Activated CD8-positive, alpha-beta memory T cell treated with anti-CD3 and anti-CD28 coated beads for 36 hours (primary cell): Measurements from ENCODE around the gene ZCCHC24. TPM values are rescaled to one million over a fixed set of nuclear protein-coding genes. Genes with fewer than 3 reads are reported as not detected.
"Not testable (repeated sequence)": the region's sequence is repeated elsewhere in the genome, so short reads cannot be mapped to it uniquely, and the experiment has no call there.

Experiments used
- CTCF ChIA-PET: fragments of 350-600 bp; sonication (Branson Sonifier 250); formaldehyde crosslinking; loops from one replicate; lab custom pipeline; 2021; ENCODE audit warnings: antibody characterized with exemption; lab: Charles Lee
- POLR2A ChIA-PET: fragments of 350-600 bp; sonication (Branson Sonifier 250); formaldehyde crosslinking; loops from one replicate; lab custom pipeline; 2021; ENCODE audit warnings: antibody characterized with exemption; lab: Charles Lee
- total RNA-seq, 2 experiments: library from RNA; stranded (reverse); gene quantifications; one replicate each; pipeline ENCODE4 v1.2.3, GENCODE V29; 2021

The ZCCHC24 gene
- total RNA-seq, 2 experiments from 2014 or later, result 1.3 to 1.5 TPM

- ChIA-PET CTCF (interaction anchor here (0.7 to 5.3 kb wide), 7 partner anchors 14 to 100 kb away, joined by 3 to 38 read pairs (median 4); no protein-coding TSS in a partner anchor), POLR2A (interaction anchor here (0.8 to 2.4 kb wide), 13 partner anchors 10 to 106 kb away, joined by 3 to 9 read pairs (median 4); partner anchors contain the start of gene ZCCHC24)
These were observed 97.4 kb downstream of the ZCCHC24 start for GRCh38 chr10:79347894-79348639.

GRCh38 chr10:79347226-79347893, 98.1 kb downstream of the ZCCHC24 start, which contains the start of gene PPIF:
PPIF (plus strand) TSS chr10:79347469; CDS start chr10:79347549, 80 bp downstream.
- CTCF ChIA-PET, result interaction anchor here (0.7 to 5.3 kb wide), 7 partner anchors 14 to 100 kb away, joined by 3 to 38 read pairs (median 4); no protein-coding TSS in a partner anchor

GRCh38 chr10:79346388-79347225, 98.8 kb downstream of the ZCCHC24 start:
- POLR2A ChIA-PET, result interaction anchor here (0.6 to 2.4 kb wide), 2 partner anchors 15 to 98 kb away, joined by 3 to 9 read pairs; no protein-coding TSS in a partner anchor

More at GRCh38 chr10:79347226-79347893, 98.1 kb downstream of the ZCCHC24 start, which contains the start of gene PPIF:
- POLR2A ChIA-PET, result interaction anchor here (0.8 to 2.4 kb wide), 12 partner anchors 10 to 105 kb away, joined by 3 to 9 read pairs (median 4); partner anchors contain the start of gene ZCCHC24

DNA sequence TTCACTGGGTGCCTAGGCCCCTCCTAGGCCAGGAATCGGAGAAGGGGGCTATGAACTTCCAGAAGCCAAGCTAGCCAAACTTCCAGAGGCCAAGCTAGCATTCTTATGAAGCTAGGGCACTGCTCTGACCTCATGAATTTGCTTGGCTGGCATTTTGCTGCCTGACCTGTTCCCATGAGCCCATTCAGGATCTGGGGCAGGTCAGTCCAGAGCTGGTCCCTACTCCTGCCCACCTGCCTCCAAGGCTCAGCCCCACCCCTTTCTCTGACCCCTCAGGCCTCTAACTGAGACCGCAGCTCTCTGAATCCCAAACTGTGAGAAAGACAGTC, 99.4 kb downstream of the ZCCHC24 start:
- CTCF ChIA-PET, result interaction anchor here (0.9 to 5.3 kb wide), 3 partner anchors 12 to 122 kb away, joined by 5 to 38 read pairs (median 5); no protein-coding TSS in a partner anchor
- POLR2A ChIA-PET, result interaction anchor here (0.6 to 1.3 kb wide), 2 partner anchors 11 to 98 kb away, joined by 3 read pairs; no protein-coding TSS in a partner anchor

More at GRCh38 chr10:79346388-79347225, 98.8 kb downstream of the ZCCHC24 start:
- CTCF ChIA-PET, result interaction anchor here (0.9 to 5.3 kb wide), 5 partner anchors 13 to 121 kb away, joined by 3 to 38 read pairs (median 5); no protein-coding TSS in a partner anchor

- ChIA-PET POLR2A (interaction anchor here (1.1 to 1.3 kb wide), 2 partner anchors 10 to 24 kb away, joined by 3 read pairs; no protein-coding TSS in a partner anchor), CTCF (interaction anchor here (0.9 to 5.3 kb wide), 4 partner anchors 12 to 122 kb away, joined by 4 to 38 read pairs (median 5); no protein-coding TSS in a partner anchor)
These were observed 100.0 kb downstream of the ZCCHC24 start for GRCh38 chr10:79345241-79346011.

GRCh38 chr10:79344502-79345195, 100.8 kb downstream of the ZCCHC24 start:
- ChIA-PET CTCF (interaction anchor here (1.2 to 5.3 kb wide), 2 partner anchors 11 to 30 kb away, joined by 4 to 38 read pairs; no protein-coding TSS in a partner anchor), POLR2A (interaction anchor here (1.1 to 1.3 kb wide), 2 partner anchors 10 to 23 kb away, joined by 3 read pairs; no protein-coding TSS in a partner anchor)

GRCh38 chr10:79342811-79343561, 102.4 kb downstream of the ZCCHC24 start:
- CTCF ChIA-PET, result interaction anchor here (1.1 kb wide), 1 partner anchor 44 kb away, joined by 3 read pairs; no protein-coding TSS in a partner anchor

DNA sequence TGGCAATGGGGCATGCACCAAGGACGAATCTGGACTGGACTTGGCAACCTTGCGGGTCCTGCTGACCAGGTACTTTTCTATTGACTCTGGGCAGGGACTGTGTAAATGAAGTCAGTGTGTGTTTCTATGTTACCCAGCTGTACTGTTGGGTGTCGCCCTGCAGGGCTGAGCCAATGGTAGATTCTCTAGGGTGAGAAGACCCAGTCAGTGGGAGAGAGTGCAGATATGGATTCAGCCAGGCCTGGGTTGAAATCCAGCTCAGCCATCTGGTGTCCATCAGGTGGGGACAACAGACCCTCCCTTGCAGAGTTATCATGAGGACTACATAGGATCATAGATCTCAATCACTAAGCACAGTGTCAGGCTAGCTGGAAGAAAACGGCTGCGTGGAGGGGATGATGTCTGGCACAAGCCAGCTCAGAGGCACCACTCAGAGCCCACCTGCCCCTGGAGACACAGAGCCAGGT, 103.1 kb downstream of the ZCCHC24 start:
- CTCF ChIA-PET, result interaction anchor here (1.1 kb wide), 1 partner anchor 43 kb away, joined by 3 read pairs; no protein-coding TSS in a partner anchor
- POLR2A ChIA-PET, result no interaction called here

More at GRCh38 chr10:79342811-79343561, 102.4 kb downstream of the ZCCHC24 start:
- POLR2A ChIA-PET, result no interaction called here

GRCh38 chr10:79340646-79341244, 104.7 kb downstream of the ZCCHC24 start:
- CTCF ChIA-PET, result interaction anchor here (0.8 kb wide), 1 partner anchor 24 kb away, joined by 3 read pairs; no protein-coding TSS in a partner anchor
- POLR2A ChIA-PET, result no interaction called here

GRCh38 chr10:79339266-79339665, 106.2 kb downstream of the ZCCHC24 start:
- ChIA-PET CTCF (no interaction called here), POLR2A (no interaction called here)

GRCh38 chr10:79337783-79338469, 107.5 kb downstream of the ZCCHC24 start:
- POLR2A ChIA-PET, CTCF ChIA-PET: not testable (repeated sequence)

DNA sequence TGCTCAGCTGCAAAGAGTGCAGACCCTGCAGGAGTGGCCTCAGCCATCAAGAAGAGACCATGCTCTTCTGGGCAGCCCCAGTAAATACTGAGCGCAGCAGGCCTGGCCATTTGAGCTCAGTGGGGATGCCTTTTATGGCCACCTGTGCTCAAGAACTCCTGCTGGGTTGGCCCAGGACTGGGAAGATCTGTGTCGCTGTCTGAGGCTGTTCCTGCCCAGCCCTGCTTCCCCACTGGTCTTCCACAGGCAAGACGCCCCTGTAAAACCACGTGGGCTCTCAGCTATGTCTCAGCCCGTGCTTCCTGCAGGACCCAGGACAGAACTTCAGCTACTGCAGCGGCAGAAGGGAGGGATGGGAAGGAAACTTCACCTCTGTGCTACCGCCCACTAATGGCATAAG, 108.7 kb downstream of the ZCCHC24 start:
- POLR2A ChIA-PET, result interaction anchor here (0.9 kb wide), 1 partner anchor 11 kb away, joined by 3 read pairs; no protein-coding TSS in a partner anchor
- CTCF ChIA-PET, result interaction anchor here (6.1 kb wide), 1 partner anchor 10 kb away, joined by 38 read pairs; the partner anchor contains the start of gene PPIF

DNA sequence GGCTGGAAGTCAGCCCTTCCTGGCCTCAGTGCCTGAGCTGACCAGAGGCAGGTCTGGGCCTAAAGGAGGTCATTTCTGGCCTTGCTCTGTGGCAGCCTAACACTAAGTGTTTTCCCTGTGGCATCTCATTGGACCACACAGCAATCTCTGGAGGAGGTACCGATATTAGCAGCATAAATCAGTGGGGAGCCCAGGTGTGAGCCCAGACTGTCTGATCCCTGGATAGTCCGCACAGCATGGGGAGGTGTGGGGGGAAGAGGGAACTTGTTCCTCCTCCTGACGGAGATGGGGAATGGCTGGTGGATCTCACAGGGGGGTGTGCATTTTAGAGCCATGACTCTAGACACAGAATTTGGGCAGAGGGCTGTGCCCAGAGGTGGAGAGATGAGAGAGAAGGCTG, 109.1 kb downstream of the ZCCHC24 start:
- ChIA-PET CTCF (interaction anchor here (6.1 kb wide), 1 partner anchor 10 kb away, joined by 38 read pairs; the partner anchor contains the start of gene PPIF), POLR2A (no interaction called here)

GRCh38 chr10:79335470-79336235, 109.8 kb downstream of the ZCCHC24 start:
- ChIA-PET CTCF (interaction anchor here (6.1 kb wide), 1 partner anchor 11 kb away, joined by 38 read pairs; the partner anchor contains the start of gene PPIF), POLR2A (interaction anchor here (1.5 kb wide), 1 partner anchor 10 kb away, joined by 3 read pairs; no protein-coding TSS in a partner anchor)
